Ectodermal cell (in vitro differentiated cells): ENCODE data around the gene C2CD4A.
A peak's percentile ranks its signal among the peaks of the same experiment; 100 is the strongest.

ENCODE experiments used
- H3K27ac ChIP-seq: 2 replicates; pipeline ENCODE4 v1.7.0; 2013; ENCODE audit warnings: mild to moderate bottlenecking, low read depth, low read length; ENCODE audit not compliant: insufficient read depth, poor library complexity, severe bottlenecking
- H3K27me3 ChIP-seq: 2 replicates; pipeline ENCODE4 v1.7.0; 2013; ENCODE audit warnings: mild to moderate bottlenecking, low read length; ENCODE audit not compliant: insufficient read depth, control insufficient read depth, poor library complexity, severe bottlenecking
- H3K36me3 ChIP-seq: one replicate; pipeline ENCODE4 v1.7.0; 2013; ENCODE audit warnings: low read length; ENCODE audit not compliant: control insufficient read depth, insufficient read depth
- H3K4me1 ChIP-seq: one replicate; pipeline ENCODE4 v1.7.0; 2013; ENCODE audit warnings: low read length; ENCODE audit not compliant: control insufficient read depth, insufficient read depth
- H3K4me3 ChIP-seq: 2 replicates; pipeline ENCODE4 v1.7.0; 2013; ENCODE audit warnings: low read depth, low read length, control low read depth; ENCODE audit not compliant: insufficient read depth
- H3K9me3 ChIP-seq: 2 replicates; pipeline ENCODE4 v1.7.0; 2013; ENCODE audit warnings: mild to moderate bottlenecking, low read length, moderate library complexity; ENCODE audit not compliant: control insufficient read depth
- WGBS, 2 experiments: methylation state at CpG; one replicate each; pipeline ENCODE4 v1.1.7; 2013; ENCODE audit warnings: missing lambda C conversion rate in 2 of 2; 5-methylcytosine and 5-hydroxymethylcytosine counted together

Gene C2CD4A

GRCh38 chr15:62059816-62060112, 7.0 kb upstream of the C2CD4A start:
- Histone ChIP-seq H3K27ac (no peak overlapping the region), H3K4me3 (peak overlapping the region; percentile 73), H3K9me3 (no peaks in the 10 kb centered on the region), H3K36me3 (no peaks in the 10 kb centered on the region), H3K27me3 (peaks cover 43% of the 10 kb centered on the region), H3K4me1 (no peaks in the 10 kb centered on the region)
- 1% methylated on average over 19 of the region's 19 CpGs for WGBS, 2 experiments

- Histone ChIP-seq H3K4me1 (no peaks in the 10 kb centered on the region), H3K27ac (no peak within 1 kb of the TSS), H3K27me3 (peaks cover 49% of the 10 kb centered on the region), H3K4me3 (peak within 1 kb of the TSS; percentile 73), H3K9me3 (no peaks in the 10 kb centered on the region), H3K36me3 (no peaks in the 10 kb centered on the region)
- WGBS, 2 experiments: 0 to 1% methylated on average over 73 of the region's 73 CpGs
Observed at GRCh38 chr15:62060113-62060895, 6.5 kb upstream of the C2CD4A start, which contains the start of gene VPS13C. Gene VPS13C (minus strand): TSS chr15:62060447. CDS start chr15:62060374, 73 bp downstream.

GRCh38 chr15:62060896-62061280, 5.9 kb upstream of the C2CD4A start:
- Histone ChIP-seq H3K4me1 (no peaks in the 10 kb centered on the region), H3K9me3 (no peaks in the 10 kb centered on the region), H3K27ac (no peak overlapping the region), H3K4me3 (peak overlapping the region; percentile 73), H3K36me3 (no peaks in the 10 kb centered on the region), H3K27me3 (peaks cover 55% of the 10 kb centered on the region)
- 34 to 53% methylated on average over 9 to 11 of the region's 12 CpGs for WGBS, 2 experiments

GRCh38 chr15:62063825-62064635, 2.7 kb upstream of the C2CD4A start:
- no peak overlapping the region for H3K27ac ChIP-seq
- H3K4me3 ChIP-seq: no peak overlapping the region
- 87 to 90% methylated on average over 6 of the region's 6 CpGs for WGBS, 2 experiments
- no peaks in the 10 kb centered on the region for H3K9me3 ChIP-seq
- H3K27me3 ChIP-seq: peaks cover 86% of the 10 kb centered on the region
- no peaks in the 10 kb centered on the region for H3K36me3 ChIP-seq
- H3K4me1 ChIP-seq: peaks cover 8% of the 10 kb centered on the region

- peak overlapping the region; percentile 18 for H3K4me3 ChIP-seq
- no peaks in the 10 kb centered on the region for H3K36me3 ChIP-seq
- WGBS, 2 experiments: 3% methylated on average over 62 of the region's 62 CpGs
- H3K4me1 ChIP-seq: peaks cover 8% of the 10 kb centered on the region
- H3K27ac ChIP-seq: no peak overlapping the region
- peaks cover 78% of the 10 kb centered on the region for H3K27me3 ChIP-seq
- H3K9me3 ChIP-seq: no peaks in the 10 kb centered on the region
Observed at GRCh38 chr15:62067448-62068044, 769 bp downstream of the C2CD4A start.

DNA sequence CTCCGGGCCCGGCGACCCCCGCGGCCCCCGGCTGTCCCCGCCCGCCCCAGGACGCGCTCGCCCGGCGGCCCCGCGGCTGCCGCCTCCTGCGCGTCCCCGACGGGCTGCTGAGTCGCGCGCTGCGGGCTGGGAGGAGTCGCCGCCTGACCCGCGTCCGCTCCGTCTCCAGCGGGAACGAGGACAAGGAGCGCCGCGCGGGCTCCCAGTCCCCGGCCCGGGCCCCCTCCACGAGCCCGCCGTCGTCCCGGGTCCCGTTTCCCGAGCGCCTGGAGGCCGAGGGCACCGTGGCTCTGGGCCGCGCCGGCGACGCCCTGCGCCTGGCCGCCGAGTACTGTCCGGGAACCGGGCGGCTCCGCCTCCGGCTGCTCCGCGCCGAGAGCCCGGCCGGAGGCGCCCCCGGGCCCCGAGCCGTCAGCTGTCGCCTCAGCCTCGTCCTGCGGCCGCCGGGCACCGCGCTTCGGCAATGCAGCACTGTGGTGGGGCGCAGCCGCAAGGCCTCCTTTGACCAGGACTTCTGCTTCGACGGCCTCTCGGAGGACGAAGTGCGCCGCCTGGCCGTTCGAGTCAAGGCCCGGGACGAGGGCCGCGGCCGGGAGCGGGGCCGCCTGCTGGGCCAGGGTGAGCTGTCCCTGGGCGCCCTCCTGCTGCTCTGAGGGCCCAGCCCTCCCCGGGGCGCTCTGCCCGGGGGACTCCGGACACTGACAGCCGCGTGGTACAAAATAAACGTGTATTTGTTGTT, 1.5 kb downstream of the C2CD4A start:
- no peaks in the 10 kb centered on the region for H3K36me3 ChIP-seq
- H3K4me1 ChIP-seq: peaks cover 8% of the 10 kb centered on the region
- no peaks in the 10 kb centered on the region for H3K9me3 ChIP-seq
- peak overlapping the region; percentile 22 for H3K4me3 ChIP-seq
- H3K27ac ChIP-seq: no peak overlapping the region
- 2 to 3% methylated on average over 103 of the region's 103 CpGs for WGBS, 2 experiments
- peaks cover 71% of the 10 kb centered on the region for H3K27me3 ChIP-seq

DNA sequence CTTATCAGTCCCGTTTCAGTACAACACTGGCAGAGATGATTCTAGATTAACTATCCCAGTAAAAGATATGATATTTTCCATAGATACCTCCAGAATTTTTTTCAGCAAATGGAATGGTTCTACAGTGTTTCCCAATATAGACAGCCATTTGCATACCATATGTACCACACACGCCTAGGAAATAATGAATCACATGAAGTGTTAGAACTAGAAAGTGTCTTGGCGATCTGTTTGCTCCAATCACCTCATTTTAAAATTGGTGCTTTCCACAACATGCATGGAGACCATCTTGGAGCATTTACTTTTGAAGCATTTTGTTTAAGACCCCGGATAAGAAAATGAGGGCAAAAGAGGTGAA, 2.0 kb downstream of the C2CD4A start:
- H3K9me3 ChIP-seq: no peaks in the 10 kb centered on the region
- H3K4me3 ChIP-seq: peak overlapping the region; percentile 22
- peaks cover 65% of the 10 kb centered on the region for H3K27me3 ChIP-seq
- H3K4me1 ChIP-seq: peaks cover 8% of the 10 kb centered on the region
- no peaks in the 10 kb centered on the region for H3K36me3 ChIP-seq
- 72 to 76% methylated on average over 4 of the region's 4 CpGs for WGBS, 2 experiments
- H3K27ac ChIP-seq: no peak overlapping the region

- H3K9me3 ChIP-seq: no peaks in the 10 kb centered on the region
- peaks cover 8% of the 10 kb centered on the region for H3K4me1 ChIP-seq
- H3K27ac ChIP-seq: no peak overlapping the region
- no peaks in the 10 kb centered on the region for H3K36me3 ChIP-seq
- no peak overlapping the region for H3K4me3 ChIP-seq
- peaks cover 58% of the 10 kb centered on the region for H3K27me3 ChIP-seq
- WGBS, 2 experiments: 92 to 100% methylated on average over 3 to 4 of the region's 5 CpGs
Observed at GRCh38 chr15:62069551-62069950, 2.8 kb downstream of the C2CD4A start.

DNA sequence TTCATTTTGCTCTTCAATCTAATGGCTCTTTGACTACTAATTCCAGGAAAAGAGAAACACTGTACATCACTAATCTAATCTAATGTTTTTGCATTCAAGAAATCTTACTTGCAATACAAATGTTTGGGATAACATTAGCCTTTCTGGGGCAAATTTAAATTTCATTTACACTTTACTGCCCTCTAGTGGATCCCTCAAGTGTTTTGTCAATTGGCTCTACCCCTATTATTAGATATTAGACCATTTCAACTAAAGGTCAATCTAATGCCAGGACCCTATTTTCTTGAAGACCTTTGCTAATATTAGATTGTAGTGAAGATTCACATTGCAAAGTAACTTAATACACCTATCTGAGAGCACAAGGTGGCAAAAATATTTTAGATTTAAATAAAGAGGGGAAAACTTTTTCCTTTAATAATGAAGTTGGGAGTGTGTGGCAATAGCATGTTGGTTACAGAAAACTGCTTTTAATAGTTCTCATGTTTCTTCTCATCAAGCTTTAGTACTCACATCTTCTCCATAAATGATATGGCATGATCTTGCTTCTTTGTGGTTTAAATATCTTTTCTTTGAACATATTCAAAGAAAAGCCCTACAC, 5.0 kb downstream of the C2CD4A start:
- no peaks in the 10 kb centered on the region for H3K36me3 ChIP-seq

More for the DNA sequence above, 5.0 kb downstream of the C2CD4A start:
- Histone ChIP-seq H3K27ac (no peak overlapping the region), H3K4me1 (peaks cover 2% of the 10 kb centered on the region), H3K27me3 (peaks cover 35% of the 10 kb centered on the region), H3K9me3 (no peaks in the 10 kb centered on the region), H3K4me3 (no peak overlapping the region)
